OCI-LY1 (cell line): ENCODE measurements around the gene VGLL4.

Experiments
- EZH2 ChIP-seq: fragments of 200-600 bp; sonication (generic), shearing (Covaris generic); IDR thresholded peaks from 2 replicates; pipeline ENCODE4 v1.8.0; 2017; ENCODE audit warnings: borderline replicate concordance, mixed run types, mild to moderate bottlenecking, antibody characterized with exemption, low read length, moderate library complexity, mixed read lengths
- TF ChIP-seq, protein P1 (sequence below): fragments of 200-600 bp; sonication (generic), shearing (Covaris generic); IDR thresholded peaks from 2 replicates; pipeline ENCODE4 v1.5.1; 2017; ENCODE audit warnings: mild to moderate bottlenecking, antibody characterized with exemption, low read length, moderate library complexity, mixed read lengths

DNA sequence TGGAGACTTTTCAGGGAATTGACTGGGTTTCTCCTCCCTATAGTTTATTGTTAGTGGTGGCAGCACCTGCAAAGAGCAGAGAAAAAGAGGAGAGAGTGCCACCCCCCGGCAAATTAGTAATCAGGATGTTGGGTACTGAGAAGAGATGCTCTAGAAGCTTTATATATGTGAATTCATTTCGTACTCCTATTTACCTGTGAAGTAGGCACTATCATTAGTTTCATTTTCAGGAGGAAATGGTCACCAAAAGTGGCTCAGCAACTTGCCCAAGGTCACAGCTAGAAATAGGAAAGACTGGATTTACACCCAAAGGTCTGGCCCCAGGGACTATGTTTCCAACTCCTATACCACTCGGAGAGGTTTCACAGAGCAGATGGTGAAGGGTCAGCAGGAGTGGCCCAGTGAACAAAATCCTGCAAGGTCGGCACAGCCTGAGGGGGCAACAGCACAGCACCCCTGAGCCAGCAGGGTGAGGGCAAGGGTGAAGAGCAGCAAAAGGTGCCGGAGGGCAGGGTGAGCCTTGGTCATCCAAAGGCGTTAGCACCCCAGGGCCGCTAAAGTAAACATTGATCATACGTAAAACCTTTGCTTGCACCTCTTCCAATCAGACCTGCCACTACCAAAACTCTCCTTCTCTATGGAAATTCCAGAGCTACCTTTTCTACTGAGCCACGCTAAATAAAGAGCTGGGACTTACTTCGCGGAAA lies 23.6 kb downstream of the VGLL4 start:
- TF ChIP-seq, protein P1, sequence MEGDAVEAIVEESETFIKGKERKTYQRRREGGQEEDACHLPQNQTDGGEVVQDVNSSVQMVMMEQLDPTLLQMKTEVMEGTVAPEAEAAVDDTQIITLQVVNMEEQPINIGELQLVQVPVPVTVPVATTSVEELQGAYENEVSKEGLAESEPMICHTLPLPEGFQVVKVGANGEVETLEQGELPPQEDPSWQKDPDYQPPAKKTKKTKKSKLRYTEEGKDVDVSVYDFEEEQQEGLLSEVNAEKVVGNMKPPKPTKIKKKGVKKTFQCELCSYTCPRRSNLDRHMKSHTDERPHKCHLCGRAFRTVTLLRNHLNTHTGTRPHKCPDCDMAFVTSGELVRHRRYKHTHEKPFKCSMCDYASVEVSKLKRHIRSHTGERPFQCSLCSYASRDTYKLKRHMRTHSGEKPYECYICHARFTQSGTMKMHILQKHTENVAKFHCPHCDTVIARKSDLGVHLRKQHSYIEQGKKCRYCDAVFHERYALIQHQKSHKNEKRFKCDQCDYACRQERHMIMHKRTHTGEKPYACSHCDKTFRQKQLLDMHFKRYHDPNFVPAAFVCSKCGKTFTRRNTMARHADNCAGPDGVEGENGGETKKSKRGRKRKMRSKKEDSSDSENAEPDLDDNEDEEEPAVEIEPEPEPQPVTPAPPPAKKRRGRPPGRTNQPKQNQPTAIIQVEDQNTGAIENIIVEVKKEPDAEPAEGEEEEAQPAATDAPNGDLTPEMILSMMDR = no peak
- no peak for TF ChIP-seq EZH2
